Activated CD8-positive, alpha-beta T cell treated with anti-CD3 and anti-CD28 coated beads for 36 hours (primary cell): ENCODE measurements around the gene TTC39C. TPM values are rescaled to one million over a fixed set of nuclear protein-coding genes. Genes with fewer than 3 reads are reported as not detected.

Experiments
- ATAC-seq: fragments of 200-7000 bp; cut with Tn5 transposase; one replicate; pipeline ENCODE4 v1.10.0; 2021; ENCODE audit warnings: mild to moderate bottlenecking, moderate library complexity
- CTCF ChIA-PET: fragments of 350-600 bp; sonication (Branson Sonifier 250); formaldehyde crosslinking; loops from one replicate; lab custom pipeline; 2021; ENCODE audit warnings: antibody characterized with exemption; lab: Charles Lee
- POLR2A ChIA-PET: fragments of 350-600 bp; sonication (Branson Sonifier 250); formaldehyde crosslinking; loops from one replicate; lab custom pipeline; 2021; ENCODE audit warnings: antibody characterized with exemption; lab: Charles Lee
- DNase-seq: peaks from one replicate; pipeline ENCODE4 v3.0.0-alpha.2; 2020
- H3K27ac Mint-ChIP-seq: one replicate; pipeline ENCODE4 v1.8.0; 2021; ENCODE audit warnings: mild to moderate bottlenecking, mixed read lengths
- H3K27me3 Mint-ChIP-seq: one replicate; pipeline ENCODE4 v1.8.0; 2021; ENCODE audit warnings: mixed read lengths
- H3K36me3 Mint-ChIP-seq: one replicate; pipeline ENCODE4 v1.8.0; 2021; ENCODE audit warnings: low read depth, mixed read lengths
- H3K4me1 Mint-ChIP-seq: one replicate; pipeline ENCODE4 v1.8.0; 2021; ENCODE audit warnings: low read depth, mixed read lengths
- H3K4me3 Mint-ChIP-seq: one replicate; pipeline ENCODE4 v1.8.0; 2021; ENCODE audit warnings: mild to moderate bottlenecking, moderate library complexity, mixed read lengths
- H3K9me3 Mint-ChIP-seq: one replicate; pipeline ENCODE4 v1.8.0; 2021; ENCODE audit warnings: mixed read lengths
- CTCF ChIP-seq: fragments of 200-600 bp; IDR thresholded peaks from one replicate; pipeline ENCODE4 v1.8.0; 2022; ENCODE audit warnings: antibody characterized with exemption, mild to moderate bottlenecking
- intact Hi-C: fragments of 100-400 bp; cut with micrococcal nuclease; formaldehyde crosslinking; loops from one replicate; pipeline ENCODE4 v1.10.0; 2022
- total RNA-seq, 2 experiments: library from RNA; stranded (reverse); gene quantifications; one replicate each; pipeline ENCODE4 v1.2.3, GENCODE V29; 2021

TTC39C gene
- total RNA-seq, 2 experiments from 2014 or later = 37.9 to 43.0 TPM

GRCh38 chr18:23972453-23972852, 42.1 kb upstream of the TTC39C start:
- intact Hi-C loops = loop anchor here (2.0 to 5.0 kb wide), 2 partner anchors 20 to 45 kb away; no protein-coding TSS in a partner anchor
- ChIA-PET CTCF (interaction anchor here (1.4 kb wide), 1 partner anchor 8 kb away, joined by 6 read pairs; no protein-coding TSS in a partner anchor), POLR2A (interaction anchor here (0.9 to 1.3 kb wide), 3 partner anchors 41 to 53 kb away, joined by 3 read pairs; no protein-coding TSS in a partner anchor)
- Mint-ChIP-seq H3K9me3 (peaks cover 4% of the 10 kb centered on the region), H3K27me3 (no peaks in the 10 kb centered on the region), H3K27ac (peak overlapping the region; percentile 40), H3K4me3 (no peak overlapping the region), H3K36me3 (no peaks in the 10 kb centered on the region), H3K4me1 (peaks cover 56% of the 10 kb centered on the region)
- ATAC-seq (peak; percentile 70), DNase-seq (peak; percentile 48)
- TF ChIP-seq CTCF = no peak

- no peak for ATAC-seq
Measured at GRCh38 chr18:23977103-23977502, 37.5 kb upstream of the TTC39C start.

DNA sequence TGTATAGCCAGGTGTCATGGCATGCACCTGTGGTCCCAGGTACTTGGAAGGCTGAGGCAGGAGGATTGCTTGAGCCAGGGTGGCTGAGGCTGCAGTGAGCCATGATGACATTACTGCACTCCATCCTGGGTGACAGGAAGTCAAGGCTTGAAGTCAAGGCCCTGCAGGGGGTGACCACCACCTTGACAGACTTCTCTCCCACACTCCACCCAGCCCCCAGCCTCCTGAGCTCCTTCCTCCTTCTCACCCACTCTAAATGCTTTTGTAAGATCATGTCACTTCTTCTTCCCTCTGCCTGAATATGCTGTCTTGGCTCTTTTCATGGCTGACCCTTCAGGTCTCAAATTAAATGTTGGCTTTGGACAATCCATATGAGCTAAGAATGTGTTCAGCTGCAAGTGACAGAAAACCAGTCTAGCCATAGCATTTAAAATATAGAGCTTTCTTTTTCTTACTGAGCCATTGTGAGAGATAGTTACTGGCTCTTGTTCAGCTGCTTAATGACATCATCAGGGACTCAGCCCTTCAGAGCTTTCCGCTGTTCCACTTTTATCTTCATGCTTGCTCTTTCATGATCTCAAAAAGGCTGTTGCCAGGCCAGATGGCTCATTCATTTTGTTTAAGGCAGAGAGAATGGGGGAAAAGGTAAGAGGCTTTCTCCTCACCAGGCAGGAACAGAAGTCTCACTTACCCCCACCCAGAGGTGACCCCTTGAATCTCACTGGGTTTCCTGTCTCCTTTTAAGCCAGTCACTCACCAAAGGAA, 36.7 kb upstream of the TTC39C start:
- no peak overlapping the region for H3K4me3 Mint-ChIP-seq
- no peak for TF ChIP-seq CTCF
- peaks cover 33% of the 10 kb centered on the region for H3K4me1 Mint-ChIP-seq
- no peaks in the 10 kb centered on the region for H3K36me3 Mint-ChIP-seq
- ChIA-PET POLR2A (interaction anchor here (0.7 to 1.3 kb wide), 2 partner anchors 36 to 102 kb away, joined by 3 to 4 read pairs; partner anchors contain the start of gene TTC39C), CTCF (interaction anchor here (1.1 to 2.3 kb wide), 5 partner anchors 8 to 104 kb away, joined by 3 to 8 read pairs (median 3); no protein-coding TSS in a partner anchor)
- DNase-seq (peak; percentile 48), ATAC-seq (peak; percentile 79)
- peak overlapping the region; percentile 51 for H3K27ac Mint-ChIP-seq
- intact Hi-C loops = no loop called here
- H3K9me3 Mint-ChIP-seq = peaks cover 6% of the 10 kb centered on the region
- H3K27me3 Mint-ChIP-seq = no peaks in the 10 kb centered on the region

More at GRCh38 chr18:23977103-23977502, 37.5 kb upstream of the TTC39C start:
- Mint-ChIP-seq H3K4me1 (peaks cover 35% of the 10 kb centered on the region), H3K27me3 (no peaks in the 10 kb centered on the region), H3K9me3 (peaks cover 6% of the 10 kb centered on the region), H3K36me3 (no peaks in the 10 kb centered on the region), H3K27ac (no peak overlapping the region), H3K4me3 (no peak overlapping the region)
- intact Hi-C loops = no loop called here
- no peak for DNase-seq
- ChIA-PET CTCF (interaction anchor here (1.1 to 1.8 kb wide), 4 partner anchors 9 to 141 kb away, joined by 3 to 5 read pairs (median 4); no protein-coding TSS in a partner anchor), POLR2A (interaction anchor here (1.3 kb wide), 1 partner anchor 37 kb away, joined by 4 read pairs; the partner anchor contains the start of gene TTC39C)
- no peak for TF ChIP-seq CTCF

DNA sequence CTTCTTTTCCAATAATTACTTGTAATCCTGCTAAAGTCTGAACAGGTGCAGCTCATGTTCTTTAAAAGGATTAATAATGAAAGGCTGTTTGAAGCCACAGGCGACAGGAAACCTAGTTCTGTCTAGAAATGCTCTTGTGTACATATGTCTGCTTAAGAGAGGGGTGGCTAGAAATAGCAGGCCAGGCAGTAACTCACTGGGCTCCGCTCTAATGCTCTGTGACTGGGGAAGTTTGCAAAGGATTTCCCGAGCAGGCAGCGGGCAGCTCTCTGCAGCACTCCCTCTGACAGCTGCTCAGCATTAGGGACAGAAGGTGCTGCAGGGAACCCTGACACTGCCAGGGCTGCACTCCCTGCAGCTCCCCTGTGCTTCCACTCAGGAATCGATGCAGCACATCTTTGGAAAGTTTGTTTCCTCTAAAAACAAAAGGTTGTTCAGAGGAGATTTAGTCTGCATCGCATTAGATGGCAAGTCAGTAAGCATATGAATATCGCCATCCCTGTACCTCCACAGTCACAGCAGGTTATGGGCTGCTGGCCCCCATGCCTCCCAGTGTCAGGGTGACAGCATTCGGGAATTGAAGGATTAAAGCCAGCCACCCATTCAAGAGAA, 33.1 kb upstream of the TTC39C start:
- Mint-ChIP-seq H3K4me3 (no peak overlapping the region), H3K36me3 (peaks cover 2% of the 10 kb centered on the region), H3K27ac (no peak overlapping the region), H3K27me3 (no peaks in the 10 kb centered on the region), H3K4me1 (peaks cover 36% of the 10 kb centered on the region), H3K9me3 (peaks cover 7% of the 10 kb centered on the region)
- POLR2A ChIA-PET = interaction anchor here (1.3 to 1.4 kb wide), 2 partner anchors 10 to 16 kb away, joined by 3 to 4 read pairs; no protein-coding TSS in a partner anchor
- DNase-seq (no peak), ATAC-seq (no peak)
- CTCF ChIA-PET = interaction anchor here (2.3 kb wide), 1 partner anchor 10 kb away, joined by 6 read pairs; no protein-coding TSS in a partner anchor
- intact Hi-C loops = no loop called here
- no peak for TF ChIP-seq CTCF
